IPS DF 6.9 (cell line): ENCODE measurements around the gene C1orf167.

Source experiments
- DNase-seq: peaks from one replicate; pipeline ENCODE4 v3.0.0-alpha.2; 2013; ENCODE audit warnings: low read depth, low spot score
- H3K27ac ChIP-seq: one replicate; pipeline ENCODE4 v1.5.1; 2013; ENCODE audit warnings: low read length, control low read depth
- H3K27me3 ChIP-seq: 2 replicates; pipeline ENCODE4 v1.6.1; 2013; ENCODE audit warnings: mild to moderate bottlenecking, low read length; ENCODE audit not compliant: control insufficient read depth, insufficient read depth
- H3K36me3 ChIP-seq: 2 replicates; pipeline ENCODE4 v1.6.1; 2013; ENCODE audit warnings: low read length; ENCODE audit not compliant: control insufficient read depth, insufficient read depth
- H3K4me1 ChIP-seq: 2 replicates; pipeline ENCODE4 v1.6.1; 2013; ENCODE audit warnings: low read length; ENCODE audit not compliant: control insufficient read depth, insufficient read depth
- H3K4me3 ChIP-seq: 2 replicates; pipeline ENCODE4 v1.5.1; 2013; ENCODE audit warnings: mild to moderate bottlenecking, low read length
- H3K9me3 ChIP-seq: 2 replicates; pipeline ENCODE4 v1.6.1; 2013; ENCODE audit warnings: low read length, inconsistent platforms; ENCODE audit not compliant: control insufficient read depth, insufficient read depth
- WGBS: extraction: QIAGEN DNeasy Blood & Tissue Kit; methylation state at CpG from one replicate; pipeline ENCODE4 v1.1.7; 2013; ENCODE audit warnings: mixed read lengths, missing lambda C conversion rate; ENCODE audit not compliant: insufficient read length, insufficient coverage; 5-methylcytosine and 5-hydroxymethylcytosine counted together

The C1orf167 gene

GRCh38 chr1:11822091-11822490 is 60.1 kb downstream of the C1orf167 start:
- no CpG with 5 or more reads among the region's 3 CpGs for WGBS
- Histone ChIP-seq H3K27me3 (no peaks in the 10 kb centered on the region), H3K36me3 (peaks cover 19% of the 10 kb centered on the region), H3K4me1 (no peaks in the 10 kb centered on the region), H3K27ac (no peak overlapping the region), H3K9me3 (no peaks in the 10 kb centered on the region), H3K4me3 (no peak overlapping the region)
- DNase-seq: no peak

GRCh38 chr1:11823366-11824137 is 61.6 kb downstream of the C1orf167 start:
- H3K9me3 ChIP-seq: no peaks in the 10 kb centered on the region
- H3K4me1 ChIP-seq: no peaks in the 10 kb centered on the region
- peaks cover 21% of the 10 kb centered on the region for H3K36me3 ChIP-seq
- no peak for DNase-seq
- no peak overlapping the region for H3K4me3 ChIP-seq
- WGBS: no CpG with 5 or more reads among the region's 17 CpGs
- H3K27me3 ChIP-seq: no peaks in the 10 kb centered on the region
- H3K27ac ChIP-seq: no peak overlapping the region

- Histone ChIP-seq H3K36me3 (peaks cover 31% of the 10 kb centered on the region), H3K27ac (no peak overlapping the region), H3K27me3 (no peaks in the 10 kb centered on the region), H3K4me1 (no peaks in the 10 kb centered on the region), H3K9me3 (no peaks in the 10 kb centered on the region), H3K4me3 (no peak overlapping the region)
- DNase-seq: no peak
- no CpG with 5 or more reads among the region's 7 CpGs for WGBS
Measured at GRCh38 chr1:11825131-11825530, 63.1 kb downstream of the C1orf167 start.

GRCh38 chr1:11826946-11827345 is 65.0 kb downstream of the C1orf167 start:
- H3K9me3 ChIP-seq: no peaks in the 10 kb centered on the region
- WGBS: no CpG with 5 or more reads among the region's 9 CpGs
- peaks cover 32% of the 10 kb centered on the region for H3K36me3 ChIP-seq
- DNase-seq: no peak
- H3K4me3 ChIP-seq: no peak overlapping the region
- no peaks in the 10 kb centered on the region for H3K27me3 ChIP-seq
- H3K27ac ChIP-seq: no peak overlapping the region
- no peaks in the 10 kb centered on the region for H3K4me1 ChIP-seq

- no peak overlapping the region for H3K4me3 ChIP-seq
- H3K4me1 ChIP-seq: no peaks in the 10 kb centered on the region
- H3K36me3 ChIP-seq: peaks cover 42% of the 10 kb centered on the region
- no CpG with 5 or more reads among the region's 19 CpGs for WGBS
- no peak overlapping the region for H3K27ac ChIP-seq
- no peak for DNase-seq
- H3K9me3 ChIP-seq: no peaks in the 10 kb centered on the region
- no peaks in the 10 kb centered on the region for H3K27me3 ChIP-seq
Measured at GRCh38 chr1:11828511-11828910, 66.5 kb downstream of the C1orf167 start.

GRCh38 chr1:11831945-11832725 is 70.1 kb downstream of the C1orf167 start:
- H3K27ac ChIP-seq: no peak overlapping the region
- peaks cover 65% of the 10 kb centered on the region for H3K36me3 ChIP-seq

GRCh38 chr1:11833497-11833896 is 71.5 kb downstream of the C1orf167 start:
- peaks cover 67% of the 10 kb centered on the region for H3K36me3 ChIP-seq

More at GRCh38 chr1:11831945-11832725, 70.1 kb downstream of the C1orf167 start:
- WGBS: no CpG with 5 or more reads among the region's 9 CpGs
- no peak for DNase-seq
- Histone ChIP-seq H3K4me1 (no peaks in the 10 kb centered on the region), H3K9me3 (no peaks in the 10 kb centered on the region), H3K27me3 (no peaks in the 10 kb centered on the region), H3K4me3 (no peak overlapping the region)

GRCh38 chr1:11833900-11834299 is 71.9 kb downstream of the C1orf167 start:
- no CpG with 5 or more reads among the region's 13 CpGs for WGBS
- Histone ChIP-seq H3K4me1 (no peaks in the 10 kb centered on the region), H3K9me3 (no peaks in the 10 kb centered on the region), H3K36me3 (peaks cover 63% of the 10 kb centered on the region), H3K27me3 (no peaks in the 10 kb centered on the region), H3K4me3 (no peak overlapping the region), H3K27ac (no peak overlapping the region)
- DNase-seq: no peak

More at GRCh38 chr1:11833497-11833896, 71.5 kb downstream of the C1orf167 start:
- DNase-seq: no peak
- H3K27me3 ChIP-seq: no peaks in the 10 kb centered on the region
- H3K4me1 ChIP-seq: no peaks in the 10 kb centered on the region
- H3K9me3 ChIP-seq: no peaks in the 10 kb centered on the region
- WGBS: no CpG with 5 or more reads among the region's 8 CpGs
- H3K27ac ChIP-seq: no peak overlapping the region
- H3K4me3 ChIP-seq: no peak overlapping the region

GRCh38 chr1:11835441-11836225 is 73.6 kb downstream of the C1orf167 start:
- Histone ChIP-seq H3K27me3 (no peaks in the 10 kb centered on the region), H3K4me1 (no peaks in the 10 kb centered on the region), H3K4me3 (no peak overlapping the region), H3K9me3 (no peaks in the 10 kb centered on the region), H3K27ac (no peak overlapping the region), H3K36me3 (peaks cover 65% of the 10 kb centered on the region)
- no peak for DNase-seq
- WGBS: no CpG with 5 or more reads among the region's 28 CpGs
